ENCODE measurements around the gene RCN2. TPM values are rescaled to one million over a fixed set of nuclear protein-coding genes. Genes with fewer than 3 reads are reported as not detected.

The RCN2 gene
- total RNA-seq, 6 experiments from 2014 or later = 88.0 to 98.1 (median 94.5) TPM

DNA sequence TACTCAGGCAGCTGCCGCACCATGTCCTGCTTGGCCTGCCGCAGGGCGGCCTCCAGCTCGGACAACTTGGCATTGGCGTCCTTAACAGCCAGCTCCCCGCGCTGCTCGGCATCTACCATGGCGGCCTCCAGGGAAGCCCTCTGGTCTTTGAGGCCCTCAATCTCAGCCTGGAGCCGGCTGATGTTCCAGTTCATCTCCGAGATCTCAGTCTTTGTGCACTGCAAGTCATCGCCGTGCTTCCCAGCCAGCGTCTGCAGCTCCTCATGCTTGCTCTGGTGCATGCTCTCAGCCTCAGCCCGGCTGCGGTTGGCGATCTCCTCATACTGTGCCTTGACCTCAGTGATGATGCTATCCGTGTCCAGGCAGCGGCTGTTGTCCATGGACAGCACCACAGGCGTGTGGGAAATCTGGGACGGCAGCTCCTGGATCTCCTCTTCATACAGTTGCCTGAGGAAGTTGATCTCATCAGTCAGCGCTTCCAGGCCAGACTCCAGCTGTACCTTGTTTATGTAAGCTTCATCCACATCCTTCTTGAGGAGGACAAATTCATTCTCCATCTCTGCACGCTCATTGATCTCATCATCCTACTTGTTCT lies 47.9 kb downstream of the RCN2 start:
- TF ChIP-seq, protein P1, sequence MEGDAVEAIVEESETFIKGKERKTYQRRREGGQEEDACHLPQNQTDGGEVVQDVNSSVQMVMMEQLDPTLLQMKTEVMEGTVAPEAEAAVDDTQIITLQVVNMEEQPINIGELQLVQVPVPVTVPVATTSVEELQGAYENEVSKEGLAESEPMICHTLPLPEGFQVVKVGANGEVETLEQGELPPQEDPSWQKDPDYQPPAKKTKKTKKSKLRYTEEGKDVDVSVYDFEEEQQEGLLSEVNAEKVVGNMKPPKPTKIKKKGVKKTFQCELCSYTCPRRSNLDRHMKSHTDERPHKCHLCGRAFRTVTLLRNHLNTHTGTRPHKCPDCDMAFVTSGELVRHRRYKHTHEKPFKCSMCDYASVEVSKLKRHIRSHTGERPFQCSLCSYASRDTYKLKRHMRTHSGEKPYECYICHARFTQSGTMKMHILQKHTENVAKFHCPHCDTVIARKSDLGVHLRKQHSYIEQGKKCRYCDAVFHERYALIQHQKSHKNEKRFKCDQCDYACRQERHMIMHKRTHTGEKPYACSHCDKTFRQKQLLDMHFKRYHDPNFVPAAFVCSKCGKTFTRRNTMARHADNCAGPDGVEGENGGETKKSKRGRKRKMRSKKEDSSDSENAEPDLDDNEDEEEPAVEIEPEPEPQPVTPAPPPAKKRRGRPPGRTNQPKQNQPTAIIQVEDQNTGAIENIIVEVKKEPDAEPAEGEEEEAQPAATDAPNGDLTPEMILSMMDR (IDR thresholded peaks at IDR 0.05) = no peak
- H3K36me3 Mint-ChIP-seq (ENCODE audit: low read depth) = no peaks in the 10 kb centered on the region
- no peak overlapping the region for H3K4me3 Mint-ChIP-seq
- H3K4me1 Mint-ChIP-seq (ENCODE audit: low read depth) = peaks cover 7% of the 10 kb centered on the region; the same call in 1 of the 2 replicates
- H3K9me3 Mint-ChIP-seq = peaks cover 14% of the 10 kb centered on the region
- no peak for DNase-seq
- peaks cover 23% of the 10 kb centered on the region for H3K27me3 Mint-ChIP-seq (ENCODE audit: insufficient read depth)
- no peak overlapping the region for H3K27ac Mint-ChIP-seq

DNA sequence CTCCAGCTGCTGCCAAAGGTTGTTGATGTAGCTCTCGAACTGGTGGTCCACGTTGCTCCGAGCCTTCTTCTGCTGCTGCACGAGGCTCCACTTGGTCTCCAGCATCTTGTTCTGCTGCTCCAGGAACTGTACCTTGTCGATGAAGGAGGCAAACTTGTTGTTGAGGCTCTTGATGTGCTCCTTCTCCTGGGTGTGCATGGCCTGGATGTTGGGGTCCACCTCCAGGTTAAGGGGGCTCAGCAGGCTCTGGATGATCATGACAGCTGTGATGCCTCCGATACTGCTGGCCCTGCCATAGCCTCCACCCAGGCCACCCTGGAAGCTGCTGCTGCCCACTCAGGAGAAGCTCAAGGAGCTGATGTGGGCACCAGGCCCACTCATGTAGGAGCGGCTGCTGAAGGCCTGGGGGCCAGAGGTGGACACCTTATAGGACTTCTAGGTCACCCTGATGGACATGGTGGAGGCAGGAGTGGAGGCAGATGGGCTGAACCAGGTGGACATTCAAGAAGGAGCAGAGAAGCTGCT lies 48.5 kb downstream of the RCN2 start:
- DNase-seq = no peak
- Mint-ChIP-seq H3K4me3 (no peak overlapping the region), H3K27ac (no peak overlapping the region), H3K4me1 (ENCODE audit: low read depth) (peaks cover 7% of the 10 kb centered on the region; the same call in 1 of the 2 replicates), H3K36me3 (ENCODE audit: low read depth) (no peaks in the 10 kb centered on the region), H3K27me3 (ENCODE audit: insufficient read depth) (peaks cover 19% of the 10 kb centered on the region), H3K9me3 (peaks cover 14% of the 10 kb centered on the region)
- TF ChIP-seq, protein P1 (IDR thresholded peaks at IDR 0.05) = no peak

DNA sequence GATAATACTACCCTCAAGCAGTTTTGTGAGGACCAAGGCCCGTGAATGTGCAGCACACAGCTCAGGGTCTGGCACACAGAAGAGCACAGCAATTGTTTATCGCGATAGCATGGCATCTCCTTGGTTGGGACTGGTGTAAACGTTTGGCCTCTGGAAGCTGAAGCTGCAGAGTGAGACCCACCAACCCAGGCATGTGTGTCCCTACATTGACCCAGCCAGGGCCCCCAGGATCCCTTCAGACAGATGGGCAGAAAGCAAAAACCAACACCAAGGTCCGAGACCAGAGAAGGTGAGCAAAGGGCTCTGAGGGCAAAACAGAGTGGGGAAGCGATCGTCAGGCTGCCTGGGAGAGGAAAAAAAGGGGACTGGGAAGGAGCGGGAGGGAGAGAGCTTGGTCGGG lies 50.8 kb downstream of the RCN2 start:
- H3K36me3 Mint-ChIP-seq (ENCODE audit: low read depth) = no peaks in the 10 kb centered on the region
- DNase-seq = no peak
- TF ChIP-seq, protein P1 (IDR thresholded peaks at IDR 0.05) = no peak
- H3K4me3 Mint-ChIP-seq = no peak overlapping the region
- peaks cover 14% of the 10 kb centered on the region for H3K9me3 Mint-ChIP-seq
- H3K4me1 Mint-ChIP-seq (ENCODE audit: low read depth) = peaks cover 7% of the 10 kb centered on the region; the same call in 1 of the 2 replicates
- no peak overlapping the region for H3K27ac Mint-ChIP-seq
- H3K27me3 Mint-ChIP-seq (ENCODE audit: insufficient read depth) = peaks cover 13% of the 10 kb centered on the region; the same call in 1 of the 2 replicates

DNA sequence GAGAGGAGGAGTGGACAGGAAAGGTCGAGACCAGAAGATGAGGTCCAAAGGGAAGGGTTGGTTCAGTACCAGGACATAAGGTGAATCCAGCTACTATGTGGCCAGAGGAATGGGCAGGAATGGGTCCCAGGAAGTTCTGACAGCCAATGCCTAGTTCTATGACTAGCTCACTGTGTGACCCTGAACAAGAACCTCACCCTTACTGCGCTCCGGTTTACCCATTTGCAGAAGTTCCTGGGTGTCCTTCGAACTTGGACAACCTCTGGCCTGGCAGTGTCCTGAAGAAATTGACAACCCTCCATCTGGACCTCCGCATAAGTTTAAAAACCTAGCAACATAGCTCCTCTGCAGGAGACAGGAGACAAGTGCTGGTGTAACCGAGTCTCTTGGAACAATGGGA lies 51.2 kb downstream of the RCN2 start:
- Mint-ChIP-seq H3K27ac (no peak overlapping the region), H3K4me1 (ENCODE audit: low read depth) (peaks cover 7% of the 10 kb centered on the region; the same call in 1 of the 2 replicates), H3K9me3 (peaks cover 14% of the 10 kb centered on the region), H3K36me3 (ENCODE audit: low read depth) (no peaks in the 10 kb centered on the region), H3K4me3 (no peak overlapping the region), H3K27me3 (ENCODE audit: insufficient read depth) (peaks cover 13% of the 10 kb centered on the region; the same call in 1 of the 2 replicates)
- no peak for DNase-seq
- TF ChIP-seq, protein P1 (IDR thresholded peaks at IDR 0.05) = no peak

DNA sequence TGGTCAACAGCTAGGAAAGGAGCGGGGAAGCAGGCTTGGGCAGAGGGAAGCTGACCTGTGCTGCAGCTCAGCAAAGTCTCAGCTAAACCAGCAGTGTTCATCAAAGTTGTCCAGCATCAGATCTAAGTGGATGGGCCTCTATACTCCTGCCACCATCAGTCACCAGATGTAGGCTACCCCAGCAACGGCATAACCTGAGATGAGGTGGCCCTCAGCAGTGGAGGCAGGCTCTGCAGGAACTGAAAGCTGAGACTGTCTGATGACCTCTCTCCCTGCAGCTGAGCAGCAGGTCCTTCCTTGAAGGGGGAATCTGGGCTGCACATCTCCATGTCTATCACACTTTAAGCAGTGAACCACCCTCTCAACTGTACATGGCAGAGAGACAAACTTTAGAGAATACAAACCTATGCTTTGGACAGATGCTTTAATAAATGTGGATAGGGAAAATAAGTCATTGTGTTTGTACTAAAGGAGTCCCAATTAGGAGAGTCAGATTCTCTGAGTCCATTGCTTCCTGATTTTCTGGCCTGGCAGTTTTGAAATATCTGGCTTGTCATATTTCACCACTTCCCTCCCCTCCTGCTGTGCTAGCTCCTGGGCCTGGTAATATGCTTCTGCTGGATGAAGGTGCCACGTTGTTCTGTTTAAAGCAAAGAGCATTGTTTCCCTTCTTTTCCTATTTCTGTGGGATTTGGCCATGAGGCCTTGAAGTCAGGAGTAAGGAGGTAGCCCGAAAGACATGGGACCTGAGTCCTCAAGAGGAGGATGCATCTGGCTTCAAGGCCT lies 52.2 kb downstream of the RCN2 start:
- Mint-ChIP-seq H3K4me1 (ENCODE audit: low read depth) (peaks cover 7% of the 10 kb centered on the region; the same call in 1 of the 2 replicates), H3K9me3 (peaks cover 8% of the 10 kb centered on the region), H3K27me3 (ENCODE audit: insufficient read depth) (peaks cover 13% of the 10 kb centered on the region), H3K36me3 (ENCODE audit: low read depth) (no peaks in the 10 kb centered on the region), H3K4me3 (no peak overlapping the region), H3K27ac (no peak overlapping the region)
- TF ChIP-seq, protein P1 (IDR thresholded peaks at IDR 0.05) = no peak
- no peak for DNase-seq
